Stimulated activated CD4-positive, alpha-beta T cell treated with anti-CD3 and anti-CD28 coated beads, Interleukin-15, amount 100 ng/mL, for 24 hours (primary cell): ENCODE measurements around the gene CDK14.

Experiments used
- DNase-seq: peaks from one replicate; pipeline ENCODE4 v3.0.0-alpha.2; 2020

Gene CDK14

DNA sequence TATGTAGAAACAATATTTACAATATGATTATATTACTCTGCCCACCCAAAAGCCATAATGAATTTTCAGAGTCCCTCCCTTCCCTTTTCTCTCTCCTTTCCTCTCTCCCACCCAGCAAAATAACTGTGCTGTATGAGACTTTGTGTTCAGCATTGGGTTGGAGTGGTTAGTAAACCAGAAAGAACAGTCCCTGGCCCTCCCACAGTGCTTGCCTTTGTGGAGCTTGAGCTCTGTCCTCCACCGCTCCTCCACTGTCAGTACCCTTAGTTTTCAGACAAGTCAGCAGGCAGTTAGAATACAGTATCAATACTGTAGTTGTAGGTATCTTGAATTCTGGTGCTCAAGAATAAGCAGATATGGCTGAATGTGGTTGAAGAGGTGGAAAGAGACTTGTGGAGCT is 92.7 kb downstream of the CDK14 start:
- DNase-seq, result no peak

- no peak for DNase-seq
Measured at GRCh38 chr7:90689260-90689659, 93.1 kb downstream of the CDK14 start.

- no peak for DNase-seq
Measured at GRCh38 chr7:90690159-90690858, 94.2 kb downstream of the CDK14 start.

- DNase-seq, result no peak
Measured at GRCh38 chr7:90692396-90692795, 96.3 kb downstream of the CDK14 start.

- DNase-seq, result no peak
Measured at GRCh38 chr7:90692947-90693346, 96.8 kb downstream of the CDK14 start.

DNA sequence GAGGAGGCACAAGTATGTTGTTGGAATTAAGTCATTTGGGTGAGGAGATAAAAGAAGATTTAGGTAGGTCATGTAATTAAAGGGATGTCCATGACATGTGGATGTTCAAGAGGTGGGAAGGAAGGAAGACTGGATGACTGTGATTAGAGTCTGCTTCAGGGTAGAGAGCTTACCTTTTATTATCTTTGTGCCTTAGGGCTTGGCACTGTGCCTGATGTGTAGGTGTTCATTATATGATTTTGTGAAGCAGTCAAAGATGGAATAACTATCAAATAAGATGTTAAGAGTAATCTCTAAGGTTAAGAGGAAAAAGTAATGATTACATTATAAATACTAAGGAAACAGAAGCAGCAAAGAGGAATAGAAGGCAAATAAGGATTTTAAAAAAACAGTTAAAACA is 97.8 kb downstream of the CDK14 start:
- no peak for DNase-seq

GRCh38 chr7:90698616-90699015 is 102.5 kb downstream of the CDK14 start:
- DNase-seq, result no peak

DNA sequence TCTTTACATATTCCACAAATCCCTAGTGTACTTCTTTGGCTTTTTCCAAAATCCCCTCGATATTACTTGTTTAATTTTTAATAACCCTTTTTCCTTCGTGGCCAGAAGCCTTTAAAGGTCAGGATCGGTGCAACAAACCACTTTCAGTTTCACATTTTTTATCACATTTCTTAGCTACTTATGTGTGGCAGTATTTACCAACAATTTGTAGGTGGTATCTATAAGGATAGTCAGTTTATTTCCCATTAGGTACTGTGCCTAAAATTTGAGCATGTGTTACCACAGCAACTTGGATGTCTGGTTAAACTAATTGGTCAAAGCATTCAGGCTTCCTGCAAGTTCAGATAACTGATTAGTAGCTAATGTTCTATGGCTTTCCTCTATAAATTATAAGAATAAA is 104.9 kb downstream of the CDK14 start:
- no peak for DNase-seq

GRCh38 chr7:90701771-90702170 is 105.7 kb downstream of the CDK14 start:
- DNase-seq, result no peak

- DNase-seq, result no peak
Measured at GRCh38 chr7:90705391-90706071, 109.4 kb downstream of the CDK14 start.

- no peak for DNase-seq
Measured at GRCh38 chr7:90706072-90706716, 110.1 kb downstream of the CDK14 start.

DNA sequence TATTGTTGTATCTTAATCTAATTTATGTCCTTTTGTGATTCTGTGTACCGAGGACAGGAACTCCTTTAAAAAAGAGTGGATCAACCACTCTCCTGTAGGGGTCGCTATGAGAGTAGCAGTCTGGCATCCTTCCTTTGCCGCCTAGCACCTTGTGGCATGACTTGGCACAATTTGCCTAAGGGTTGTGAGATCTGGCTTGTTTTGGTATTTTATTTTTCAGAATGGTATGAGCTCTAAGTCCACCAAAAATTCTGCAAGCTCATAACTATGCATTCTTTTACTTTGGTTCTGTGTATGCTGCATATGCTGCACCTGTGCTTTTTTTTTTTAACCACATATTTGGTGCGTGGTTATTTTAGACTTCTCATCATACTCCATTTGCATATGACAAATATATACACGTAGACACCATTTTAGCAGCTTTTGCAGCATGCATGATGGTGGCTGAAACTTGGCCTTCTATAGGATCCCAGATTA is 112.8 kb downstream of the CDK14 start:
- peak; percentile 3 for DNase-seq

DNA sequence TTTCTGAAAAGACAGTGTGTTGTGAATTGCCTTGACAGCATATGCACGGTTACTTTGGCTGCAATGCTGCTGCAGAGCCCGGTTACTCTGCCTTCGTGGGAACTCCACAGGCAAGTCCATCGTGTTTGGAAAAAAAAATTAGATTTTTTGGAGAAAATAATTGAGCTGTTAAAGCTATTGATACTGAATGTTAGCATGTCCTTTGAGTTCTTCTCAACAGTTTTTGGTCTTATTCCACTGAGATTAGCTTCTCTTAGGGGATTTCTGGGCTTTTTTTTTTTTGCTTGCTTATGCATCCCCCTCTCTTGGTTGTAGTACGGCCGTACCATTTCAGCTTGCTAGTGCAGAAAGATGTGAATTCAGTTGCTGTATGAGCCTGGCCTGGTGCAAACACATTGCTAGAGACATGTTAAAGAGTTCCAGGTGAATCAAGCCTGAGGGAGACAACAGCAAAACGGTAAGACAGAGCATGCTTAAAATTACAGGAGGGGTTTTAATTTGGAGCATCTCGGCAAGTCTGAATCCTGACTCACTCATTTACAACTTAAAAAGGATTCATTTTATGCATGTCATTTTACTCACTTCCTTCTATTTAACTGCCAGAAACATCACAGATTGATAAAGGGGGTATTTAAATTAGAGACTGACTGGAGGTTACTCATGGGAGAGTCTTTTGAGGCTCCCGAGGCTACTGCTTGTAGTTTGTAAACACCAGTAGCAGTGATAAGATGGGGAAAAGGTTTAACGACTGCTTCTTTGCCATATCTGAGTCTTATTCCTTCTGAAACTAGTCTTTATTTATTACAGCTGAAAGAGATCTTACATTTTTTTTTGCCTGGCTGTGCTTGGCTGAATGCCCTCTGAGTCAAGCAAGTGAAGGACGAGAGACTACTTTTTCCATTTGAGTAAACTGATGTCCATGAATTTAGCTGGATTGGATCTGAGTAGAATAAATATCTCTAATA is 113.7 kb downstream of the CDK14 start:
- DNase-seq, result no peak

DNA sequence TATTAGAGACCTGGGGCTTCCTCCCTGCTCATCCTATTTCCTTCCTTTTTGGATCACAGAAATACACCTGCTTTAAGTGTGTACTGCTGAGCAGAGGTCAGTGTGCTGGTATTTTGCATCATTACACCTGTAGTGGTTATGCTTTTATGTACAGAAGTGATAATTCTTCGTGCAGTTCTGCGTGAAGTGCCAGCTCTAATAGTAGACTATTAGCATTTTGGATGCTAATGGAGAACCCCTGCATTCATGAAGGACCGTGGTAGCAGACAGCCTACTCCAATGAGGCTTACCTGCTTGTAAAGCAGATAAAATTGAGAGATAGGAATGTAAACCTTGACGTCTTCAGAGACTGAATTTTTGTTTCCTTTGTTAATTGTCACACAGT is 114.3 kb downstream of the CDK14 start:
- DNase-seq, result no peak

DNA sequence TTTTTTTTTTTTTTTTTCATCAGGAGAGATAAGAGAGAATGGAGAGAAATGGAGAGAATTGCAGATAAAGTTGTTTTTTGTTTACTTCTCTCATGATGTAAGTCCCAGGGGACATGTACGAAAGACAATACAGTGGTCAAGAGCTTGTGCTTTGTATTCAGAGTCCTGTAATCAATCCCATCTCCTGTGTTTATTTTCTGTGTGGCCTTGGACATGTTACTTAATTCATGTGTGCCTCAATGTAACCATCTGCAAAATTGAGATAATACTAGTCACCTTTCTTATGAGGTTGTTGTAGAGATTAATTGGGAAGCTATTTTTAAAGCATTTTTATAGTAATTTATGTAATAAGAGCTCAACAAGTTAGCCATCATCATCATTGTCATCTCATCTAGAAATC is 117.5 kb downstream of the CDK14 start:
- DNase-seq, result no peak

DNA sequence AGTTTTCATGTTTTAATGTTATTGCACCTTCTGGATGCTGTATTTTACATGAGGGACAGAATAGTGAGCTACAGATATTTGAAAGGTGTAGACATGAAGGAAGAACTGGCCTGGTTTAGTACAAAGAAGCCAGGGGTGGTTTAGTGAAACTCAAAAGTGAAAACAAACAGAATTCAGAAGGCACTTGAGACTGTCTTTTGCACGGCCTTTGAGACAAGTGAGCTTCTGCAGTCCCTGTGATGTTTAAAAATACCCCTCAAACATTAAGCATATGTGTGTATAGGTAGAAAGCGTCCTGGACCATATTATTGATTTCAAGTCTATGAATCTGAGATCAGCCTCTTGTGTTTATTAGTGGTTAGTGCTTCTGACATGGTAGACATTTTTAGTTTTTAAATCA is 118.9 kb downstream of the CDK14 start:
- no peak for DNase-seq

DNA sequence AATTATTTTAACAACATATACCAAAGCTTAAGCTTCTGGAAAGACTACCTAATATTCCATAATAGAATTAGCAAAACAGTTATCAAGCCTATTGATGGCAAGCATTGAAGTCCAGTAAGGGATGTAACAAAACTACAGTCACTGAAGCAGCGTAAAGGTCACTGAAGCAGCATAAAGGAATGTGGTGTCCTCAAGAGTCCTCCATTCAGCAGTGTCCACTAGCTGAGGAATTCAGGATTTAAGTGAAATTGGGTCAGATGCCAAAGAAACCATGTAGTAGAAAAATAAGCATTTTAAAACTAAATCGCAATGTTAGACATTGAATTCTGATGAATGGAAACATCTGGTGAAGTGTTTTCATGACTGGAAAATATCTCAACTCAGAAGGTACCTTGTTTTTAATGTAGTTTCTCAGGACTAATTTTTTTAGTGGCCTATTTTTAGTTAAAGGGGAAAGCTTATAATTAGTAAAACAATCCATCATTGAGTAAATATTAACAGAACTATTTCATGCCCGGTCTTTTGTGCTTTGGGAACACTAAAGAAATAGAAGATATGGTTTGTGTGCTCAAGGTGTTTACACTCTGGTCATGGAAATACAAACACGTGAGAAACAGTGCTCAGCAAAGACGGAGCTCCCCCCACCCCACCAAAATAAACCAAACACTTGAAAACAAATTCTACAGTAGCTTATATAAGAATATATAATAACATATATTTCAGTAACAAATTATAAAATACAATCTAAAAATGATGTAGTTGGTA is 121.4 kb downstream of the CDK14 start:
- DNase-seq, result no peak

- no peak for DNase-seq
Measured at GRCh38 chr7:90719155-90719554, 123.0 kb downstream of the CDK14 start.

- no peak for DNase-seq
Measured at GRCh38 chr7:90720984-90721760, 125.1 kb downstream of the CDK14 start.

DNA sequence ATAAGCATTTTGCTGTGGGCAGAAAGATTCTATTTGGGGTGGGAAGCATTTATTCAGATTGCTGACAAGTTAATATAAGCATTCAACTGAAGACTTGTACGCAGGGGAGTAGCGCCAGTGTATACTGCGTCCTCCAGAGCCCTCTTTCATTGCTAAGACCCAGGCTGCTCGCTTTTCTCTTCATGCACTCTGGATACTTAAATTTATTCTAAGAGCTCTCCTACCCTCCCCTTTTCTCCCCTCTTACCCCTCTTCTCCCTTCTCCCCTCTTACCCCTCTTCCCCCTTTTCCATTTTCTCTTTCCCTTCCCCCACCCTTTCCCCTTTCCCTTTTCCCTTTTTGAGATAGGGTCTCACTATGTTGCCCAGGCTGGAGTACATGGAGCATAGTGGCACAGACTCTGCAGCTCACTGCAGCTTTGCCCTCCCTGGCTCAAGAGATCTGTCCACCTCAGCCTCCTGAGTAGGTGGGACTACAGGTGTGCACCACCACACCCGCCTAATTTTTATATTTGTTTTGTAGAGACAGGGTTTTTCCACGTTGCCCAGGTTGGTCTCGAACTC is 125.8 kb downstream of the CDK14 start:
- DNase-seq, result no peak

DNA sequence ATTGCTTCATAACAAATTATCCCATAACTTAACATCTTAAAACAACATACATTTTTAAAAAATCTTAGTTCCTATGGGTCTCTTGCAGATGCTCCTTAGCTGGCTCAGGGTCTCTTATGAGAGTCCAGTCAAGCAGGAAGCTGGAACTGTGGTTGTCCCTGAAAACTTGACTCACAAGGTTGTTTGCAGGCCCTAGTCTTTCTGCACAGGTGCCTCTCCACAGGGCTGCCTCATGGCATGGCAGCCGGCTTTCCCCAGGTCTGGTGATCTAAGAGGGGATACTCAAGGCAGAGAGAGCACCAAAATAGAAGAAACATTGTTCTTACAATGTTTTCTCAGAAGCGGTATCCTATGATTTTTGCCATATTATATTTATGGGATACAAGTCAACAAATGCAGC is 127.1 kb downstream of the CDK14 start:
- DNase-seq, result no peak
